HCT116 (cell line): ENCODE results near the gene XRCC2. TPM values are rescaled to one million over a fixed set of nuclear protein-coding genes. Genes with fewer than 3 reads are reported as not detected.

ENCODE experiments used
- ATAC-seq: fragments of 200-7000 bp; cut with Tn5 transposase; 2 replicates; pipeline ENCODE4 v1.9.1; 2020; ENCODE audit warnings: mild to moderate bottlenecking, moderate library complexity
- BruUV-seq: library from RNA; stranded (reverse); fragments of 400-500 nt; replicated peaks from 2 replicates; lab custom pipeline; 2021; lab: Mats Ljungman, UMichigan
- CTCF ChIA-PET: fragments of 300-600 bp; sonication (Branson Sonifier 250); formaldehyde crosslinking; loops from one replicate; lab custom pipeline; 2021; ENCODE audit warnings: antibody characterized with exemption; lab: Charles Lee
- POLR2A ChIA-PET: fragments of 300-600, 350-600 bp; sonication (Branson Sonifier 250); formaldehyde crosslinking; loops from one replicate; lab custom pipeline; 2021; ENCODE audit warnings: antibody characterized with exemption; lab: Charles Lee
- RAD21 ChIA-PET, 2 experiments: fragments of 300-600 bp; sonication (Branson Sonifier 250); formaldehyde crosslinking; loops; one replicate each; lab custom pipeline; 2023; ENCODE audit warnings: low total read pairs in 2 of 2; ENCODE audit not compliant: uncharacterized antibody in 2 of 2, unreplicated experiment in 2 of 2, low non-redundant PET in 1 of 2; lab: Charles Lee
- DNase-seq: peaks from one replicate; pipeline ENCODE4 v3.0.0-alpha.2; 2010; ENCODE audit warnings: low read depth, low spot score
- H2AFZ ChIP-seq: fragments of 200-600 bp; shearing (Covaris generic), sonication (generic); 2 replicates; pipeline ENCODE4 v1.6.1; 2017; ENCODE audit warnings: low read depth, mixed run types, mixed read lengths, antibody characterized with exemption, low read length; ENCODE audit not compliant: poor library complexity, severe bottlenecking
- H3K27ac ChIP-seq: 2 replicates; pipeline ENCODE4 v1.5.1; 2012; ENCODE audit warnings: low read depth, low read length
- H3K27me3 ChIP-seq: fragments of 200-600 bp; sonication (generic); 2 replicates; pipeline ENCODE4 v1.6.1; 2016; ENCODE audit warnings: mixed run types, low read length, mixed read lengths; ENCODE audit not compliant: insufficient read depth
- H3K36me3 ChIP-seq, 2 experiments: fragments of 200-500 bp in 1 of 2; fragments of 200-600 bp in 1 of 2; sonication (Bioruptor generic) in 1 of 2; sonication (generic) in 1 of 2; 2 replicates each; pipeline versions ENCODE4 v1.5.1 to v1.6.1; 2014 to 2016; ENCODE audit warnings: low read length in 2 of 2, inconsistent platforms in 1 of 2, mixed read lengths in 1 of 2, mixed run types in 1 of 2; ENCODE audit not compliant: insufficient read depth in 2 of 2, control insufficient read depth in 1 of 2
- H3K4me1 ChIP-seq, 2 experiments: fragments of 200-600 bp in 1 of 2; sonication (generic) in 1 of 2; 2 replicates each; pipeline versions ENCODE4 v1.5.1 to v1.6.1; 2012 to 2017; ENCODE audit warnings: low read length in 2 of 2, inconsistent platforms in 1 of 2, mild to moderate bottlenecking in 1 of 2, mixed read lengths in 1 of 2, mixed run types in 1 of 2, moderate library complexity in 1 of 2; ENCODE audit not compliant: insufficient read depth in 2 of 2, control insufficient read depth in 1 of 2
- H3K4me2 ChIP-seq: fragments of 200-600 bp; sonication (generic); 2 replicates; pipeline ENCODE4 v1.6.1; 2017; ENCODE audit warnings: mixed run types, low read length, mixed read lengths
- H3K4me3 ChIP-seq, 2 experiments: fragments of 200-600 bp in 1 of 2; sonication (generic) in 1 of 2; replicated peaks in 1 of 2; 2 replicates each; pipeline ENCODE4 v1.5.1; 2011 to 2016; ENCODE audit warnings: low read length in 2 of 2, control low read depth in 1 of 2, low read depth in 1 of 2, mild to moderate bottlenecking in 1 of 2, mixed read lengths in 1 of 2, mixed run types in 1 of 2
- H3K79me2 ChIP-seq: fragments of 200-600 bp; sonication (generic); 2 replicates; pipeline ENCODE4 v1.6.1; 2017; ENCODE audit warnings: mild to moderate bottlenecking, mixed run types, low read length, moderate library complexity, mixed read lengths; ENCODE audit not compliant: insufficient read depth
- H3K9ac ChIP-seq: fragments of 200-600 bp; sonication (generic); 2 replicates; pipeline ENCODE4 v1.6.1; 2016; ENCODE audit warnings: low read length, mixed read lengths
- H3K9me2 ChIP-seq: fragments of 200-600 bp; sonication (generic), shearing (Covaris generic); 2 replicates; pipeline ENCODE4 v1.6.1; 2017; ENCODE audit warnings: mixed run types, mild to moderate bottlenecking, moderate library complexity; ENCODE audit not compliant: insufficient read depth
- H3K9me3 ChIP-seq, 2 experiments: fragments of 200-500 bp in 1 of 2; fragments of 200-600 bp in 1 of 2; sonication (Bioruptor generic) in 1 of 2; sonication (generic) in 1 of 2; 2 replicates each; pipeline ENCODE4 v1.6.1; 2014 to 2017; ENCODE audit warnings: low read length in 2 of 2, mixed read lengths in 2 of 2, inconsistent platforms in 1 of 2, low read depth in 1 of 2, mild to moderate bottlenecking in 1 of 2, mixed run types in 1 of 2, moderate library complexity in 1 of 2; ENCODE audit not compliant: control insufficient read depth in 1 of 2, insufficient read depth in 1 of 2
- H4K20me1 ChIP-seq: fragments of 200-600 bp; sonication (generic), shearing (Covaris generic); 2 replicates; pipeline ENCODE4 v1.6.1; 2017; ENCODE audit warnings: mixed run types, mild to moderate bottlenecking, moderate library complexity; ENCODE audit not compliant: insufficient read depth
- ATF3 ChIP-seq: IDR thresholded peaks from 2 replicates; pipeline ENCODE4 v1.6.1; 2012
- CEBPB ChIP-seq: IDR thresholded peaks from 2 replicates; pipeline ENCODE4 v1.6.1; 2012; ENCODE audit warnings: low read depth
- CTCF ChIP-seq, 3 experiments: fragments of 200-600 bp in 1 of 3; sonication (generic) in 1 of 3; IDR thresholded peaks in 2 of 3; conservative IDR thresholded peaks in 1 of 3; 2 replicates each; pipeline ENCODE4 v1.5.1; 2012 to 2017; ENCODE audit warnings: low read depth in 2 of 3, low read length in 2 of 3, antibody characterized with exemption in 1 of 3, borderline replicate concordance in 1 of 3, control low read depth in 1 of 3, mild to moderate bottlenecking in 1 of 3, mixed read lengths in 1 of 3, mixed run types in 1 of 3, moderate library complexity in 1 of 3; ENCODE audit not compliant: insufficient read depth in 1 of 3
- ELF1 ChIP-seq: IDR thresholded peaks from 2 replicates; pipeline ENCODE4 v1.6.1; 2012; ENCODE audit warnings: low read depth, borderline replicate concordance
- EZH2 ChIP-seq: fragments of 200-600 bp; sonication (generic); IDR thresholded peaks from 2 replicates; pipeline ENCODE4 v1.6.1; 2017; ENCODE audit warnings: antibody characterized with exemption, mixed run types
- EZH2phosphoT487 ChIP-seq: fragments of 200-600 bp; IDR thresholded peaks from 2 replicates; pipeline ENCODE4 v1.6.1; 2018; ENCODE audit warnings: antibody characterized with exemption, borderline replicate concordance
- POLR2A ChIP-seq: IDR thresholded peaks from 2 replicates; pipeline ENCODE4 v1.7.0; 2011; ENCODE audit warnings: borderline replicate concordance; ENCODE audit not compliant: insufficient read depth, insufficient read length; ENCODE audit errors: extremely low read depth
- RAD21 ChIP-seq: IDR thresholded peaks from 2 replicates; pipeline ENCODE4 v1.6.1; 2012; ENCODE audit warnings: low read depth, mild to moderate bottlenecking
- REST ChIP-seq: IDR thresholded peaks from 2 replicates; pipeline ENCODE4 v1.6.1; 2012; ENCODE audit warnings: low read depth
- SIN3A ChIP-seq: IDR thresholded peaks from 2 replicates; pipeline ENCODE4 v1.6.1; 2012; ENCODE audit warnings: low read depth
- TCF7L2 ChIP-seq: IDR thresholded peaks from 2 replicates; pipeline ENCODE4 v1.7.0; 2011; ENCODE audit warnings: borderline replicate concordance, inconsistent platforms; ENCODE audit not compliant: insufficient read depth, insufficient read length; ENCODE audit errors: extremely low read depth
- YY1 ChIP-seq: IDR thresholded peaks from 2 replicates; pipeline ENCODE4 v1.6.1; 2011; ENCODE audit warnings: low read length, low read depth, moderate library complexity, mild to moderate bottlenecking; ENCODE audit not compliant: insufficient replicate concordance; ENCODE audit errors: extremely low read depth
- ZBTB33 ChIP-seq: IDR thresholded peaks from 2 replicates; pipeline ENCODE4 v1.6.1; 2011; ENCODE audit warnings: mild to moderate bottlenecking, low read length, moderate library complexity; ENCODE audit not compliant: insufficient replicate concordance; ENCODE audit errors: extremely low read depth
- ZFX ChIP-seq: fragments of 450-650 bp; IDR thresholded peaks from 2 replicates; pipeline ENCODE4 v1.6.1; 2017
- ZNF274 ChIP-seq: fragments of 200-500 bp; sonication (Bioruptor generic); IDR thresholded peaks from 2 replicates; pipeline ENCODE4 v1.6.1; 2014; ENCODE audit warnings: mild to moderate bottlenecking, low read depth, low read length, inconsistent platforms
- intact Hi-C: fragments of 100-400 bp; cut with micrococcal nuclease; formaldehyde crosslinking; loops from 2 replicates; pipeline ENCODE4 v1.10.0; 2022
- total RNA-seq: library from RNA; stranded (reverse); gene quantifications from one replicate; pipeline ENCODE4 v1.2.1, GENCODE V29; 2021; ENCODE audit not compliant: unreplicated experiment

Gene XRCC2
- total RNA-seq, 1 experiment from 2014 or later = 14.8 TPM

- no peaks in the 10 kb centered on the region for H3K79me2 ChIP-seq
- H3K4me2 ChIP-seq = peak overlapping the region; percentile 82
- RAD21 ChIA-PET = interaction anchor here in 1 of 2 experiments (0.7 kb wide), 1 partner anchor 32 kb away, joined by 3 read pairs; no protein-coding TSS in a partner anchor
- intact Hi-C loops = loop anchor here (2.0 to 10.0 kb wide), 3 partner anchors 51 to 245 kb away; no protein-coding TSS in a partner anchor
- no peaks in the 10 kb centered on the region for H3K27me3 ChIP-seq
- ATAC-seq (peak; percentile 17; the same call in 1 of the 2 replicates), DNase-seq (no peak)
- no TSS peak for BruUV-seq
- no peaks in the 10 kb centered on the region for H4K20me1 ChIP-seq
- H3K4me1 ChIP-seq = peaks cover 27 to 34% of the 10 kb centered on the region in 2 experiments
- POLR2A ChIA-PET = interaction anchor here (0.7 to 1.3 kb wide), 3 partner anchors 11 to 243 kb away, joined by 3 to 6 read pairs (median 3); no protein-coding TSS in a partner anchor
- H2AFZ ChIP-seq = peak overlapping the region; percentile 73
- peak overlapping the region; percentile 19; the same call in 1 of the 2 replicates for H3K9ac ChIP-seq
- TF ChIP-seq TCF7L2 = no peak
- no peak for TF ChIP-seq POLR2A
- TF ChIP-seq YY1 = no peak
- no peak for TF ChIP-seq EZH2
- TF ChIP-seq ZBTB33 = no peak
- TF ChIP-seq ATF3 = no peak
- no peak for TF ChIP-seq CTCF (IDR thresholded peaks at IDR 0.05 in 2 of 3, conservative IDR thresholded peaks at IDR 0.05 in 1 of 3; ENCODE audit: borderline replicate concordance in 1 of 3, insufficient read depth in 1 of 3, low read depth in 2 of 3, low read length in 2 of 3)
- no peak for TF ChIP-seq ZNF274
- no peak for TF ChIP-seq EZH2phosphoT487
- no peak for TF ChIP-seq ELF1
- TF ChIP-seq ZFX = no peak
- no peak for TF ChIP-seq SIN3A
- no peak for TF ChIP-seq CEBPB
- no peak for TF ChIP-seq RAD21
- no peak for TF ChIP-seq REST
- H3K9me3 ChIP-seq = peaks cover 1 to 4% of the 10 kb centered on the region in 2 experiments; a peak in 1 of 4 replicates
- peak overlapping the region; percentile 71; the same call in 1 of the 2 replicates for H3K27ac ChIP-seq
- H3K9me2 ChIP-seq = no peaks in the 10 kb centered on the region
- H3K4me3 ChIP-seq = peak overlapping the region in 1 of 2 experiments; percentile 33; a peak in 2 of 4 replicates
- CTCF ChIA-PET = interaction anchor here (1.9 kb wide), 1 partner anchor 369 kb away, joined by 7 read pairs; no protein-coding TSS in a partner anchor
- no peaks in the 10 kb centered on the region for H3K36me3 ChIP-seq
These were observed 34.2 kb upstream of the XRCC2 start for GRCh38 chr7:152710153-152710442.
